H9 (cell line): ENCODE results near the gene CSRP3. TPM values are rescaled to one million over a fixed set of nuclear protein-coding genes. Genes with fewer than 3 reads are reported as not detected.

Experiments used
- DNase-seq: peaks from one replicate; pipeline ENCODE4 v3.0.0-alpha.2; 2017
- H2AFZ ChIP-seq: one replicate; pipeline ENCODE4 v1.6.1; 2013; ENCODE audit warnings: mild to moderate bottlenecking, low read length, control low read depth, moderate library complexity
- H2AK5ac ChIP-seq: 2 replicates; pipeline ENCODE4 v1.6.1; 2013; ENCODE audit warnings: low read length, control low read depth, mixed read lengths; ENCODE audit not compliant: insufficient read length
- H2BK120ac ChIP-seq: one replicate; pipeline ENCODE4 v1.6.1; 2013; ENCODE audit warnings: low read depth, mild to moderate bottlenecking, low read length, control low read depth, inconsistent platforms; ENCODE audit not compliant: poor library complexity, severe bottlenecking
- H2BK12ac ChIP-seq: 2 replicates; pipeline ENCODE4 v1.6.1; 2013; ENCODE audit warnings: low read length, control low read depth, mixed read lengths, low read depth; ENCODE audit not compliant: insufficient read length
- H2BK15ac ChIP-seq: 2 replicates; pipeline ENCODE4 v1.6.1; 2013; ENCODE audit warnings: low read depth, low read length, control low read depth
- H2BK20ac ChIP-seq: one replicate; pipeline ENCODE4 v1.6.1; 2013; ENCODE audit warnings: low read depth, mild to moderate bottlenecking, low read length, control low read depth, inconsistent platforms; ENCODE audit not compliant: poor library complexity, severe bottlenecking
- H2BK5ac ChIP-seq: 2 replicates; pipeline ENCODE4 v1.6.1; 2013; ENCODE audit warnings: low read length, control low read depth, mixed read lengths; ENCODE audit not compliant: insufficient read length
- H3K14ac ChIP-seq: 2 replicates; pipeline ENCODE4 v1.6.1; 2013; ENCODE audit warnings: low read length, control low read depth; ENCODE audit not compliant: insufficient read depth
- H3K18ac ChIP-seq: 2 replicates; pipeline ENCODE4 v1.6.1; 2013; ENCODE audit warnings: low read depth, mild to moderate bottlenecking, mixed read lengths, low read length, control low read depth; ENCODE audit not compliant: insufficient read length
- H3K23ac ChIP-seq: 2 replicates; pipeline ENCODE4 v1.6.1; 2013; ENCODE audit warnings: low read length, control low read depth, mixed read lengths, low read depth; ENCODE audit not compliant: insufficient read length
- H3K23me2 ChIP-seq: 2 replicates; pipeline ENCODE4 v1.6.1; 2013; ENCODE audit warnings: low read depth, mild to moderate bottlenecking, mixed read lengths, low read length, control low read depth; ENCODE audit not compliant: insufficient read length, poor library complexity, severe bottlenecking
- H3K27ac ChIP-seq: 2 replicates; pipeline ENCODE4 v1.5.1; 2013; ENCODE audit warnings: low read length, control low read depth, mixed read lengths, low read depth; ENCODE audit not compliant: insufficient read length
- H3K27me3 ChIP-seq: 2 replicates; pipeline ENCODE4 v1.6.1; 2013; ENCODE audit warnings: low read length, control low read depth, inconsistent platforms; ENCODE audit not compliant: insufficient read depth
- H3K4ac ChIP-seq: 2 replicates; pipeline ENCODE4 v1.6.1; 2013; ENCODE audit warnings: low read depth, mild to moderate bottlenecking, control low read depth, inconsistent platforms, low read length, moderate library complexity
- H3K4me1 ChIP-seq: 2 replicates; pipeline ENCODE4 v1.6.1; 2013; ENCODE audit warnings: low read length, control low read depth, inconsistent platforms; ENCODE audit not compliant: insufficient read depth
- H3K4me2 ChIP-seq: 2 replicates; pipeline ENCODE4 v1.6.1; 2013; ENCODE audit warnings: low read length, control low read depth, mixed read lengths; ENCODE audit not compliant: insufficient read length, insufficient read depth
- H3K56ac ChIP-seq: 2 replicates; pipeline ENCODE4 v1.6.1; 2013; ENCODE audit warnings: low read depth, mild to moderate bottlenecking, mixed read lengths, low read length, control low read depth; ENCODE audit not compliant: insufficient read length
- H3K79me1 ChIP-seq: 2 replicates; pipeline ENCODE4 v1.6.1; 2013; ENCODE audit warnings: low read depth, mild to moderate bottlenecking, moderate library complexity, low read length, control low read depth, inconsistent platforms; ENCODE audit not compliant: insufficient read depth, poor library complexity, severe bottlenecking
- H3K79me2 ChIP-seq: 2 replicates; pipeline ENCODE4 v1.6.1; 2013; ENCODE audit warnings: low read length, control low read depth, inconsistent platforms; ENCODE audit not compliant: insufficient read depth
- H3K9ac ChIP-seq: 2 replicates; pipeline ENCODE4 v1.6.1; 2013; ENCODE audit warnings: low read length, control low read depth, mixed read lengths; ENCODE audit not compliant: insufficient read length; ENCODE audit errors: extremely low read depth
- H3K9me3 ChIP-seq: one replicate; pipeline ENCODE4 v1.6.1; 2013; ENCODE audit warnings: low read depth, low read length, inconsistent platforms; ENCODE audit not compliant: control insufficient read depth
- H3T11ph ChIP-seq: one replicate; pipeline ENCODE4 v1.6.1; 2013; ENCODE audit warnings: mild to moderate bottlenecking, low read length, control low read depth, inconsistent platforms
- H4K20me1 ChIP-seq: one replicate; pipeline ENCODE4 v1.6.1; 2013; ENCODE audit not compliant: control insufficient read depth, insufficient read length, insufficient read depth
- H4K5ac ChIP-seq: 2 replicates; pipeline ENCODE4 v1.6.1; 2013; ENCODE audit warnings: low read depth, mild to moderate bottlenecking, mixed read lengths, low read length, control low read depth; ENCODE audit not compliant: insufficient read length
- H4K8ac ChIP-seq: replicated peaks from 2 replicates; pipeline ENCODE4 v1.6.1; 2013; ENCODE audit warnings: low read length, control low read depth, mixed read lengths, low read depth; ENCODE audit not compliant: insufficient read length
- H4K91ac ChIP-seq: 2 replicates; pipeline ENCODE4 v1.6.1; 2013; ENCODE audit warnings: low read depth, mild to moderate bottlenecking, moderate library complexity, mixed read lengths, low read length, control low read depth; ENCODE audit not compliant: insufficient read length
- H3K27ac Mint-ChIP-seq, 3 experiments: 2 replicates in 2 of 3; 3 replicates in 1 of 3; pipeline ENCODE4 v1.8.0; 2020 to 2021; ENCODE audit warnings: mixed read lengths in 3 of 3, mild to moderate bottlenecking in 1 of 3, moderate library complexity in 1 of 3
- H3K27me3 Mint-ChIP-seq: 2 replicates; pipeline ENCODE4 v1.8.0; 2021; ENCODE audit warnings: low read depth, mild to moderate bottlenecking, moderate library complexity, mixed read lengths
- H3K36me3 Mint-ChIP-seq, 3 experiments: 2 replicates in 2 of 3; 3 replicates in 1 of 3; pipeline ENCODE4 v1.8.0; 2020 to 2021; ENCODE audit warnings: low read depth in 3 of 3, mixed read lengths in 3 of 3; ENCODE audit not compliant: insufficient read depth in 1 of 3
- H3K4me1 Mint-ChIP-seq, 2 experiments: 2 replicates each; pipeline ENCODE4 v1.8.0; 2020; ENCODE audit warnings: mixed read lengths in 2 of 2
- H3K4me3 Mint-ChIP-seq, 2 experiments: 2 replicates in 1 of 2; 3 replicates in 1 of 2; pipeline ENCODE4 v1.8.0; 2020 to 2021; ENCODE audit warnings: mild to moderate bottlenecking in 2 of 2, mixed read lengths in 2 of 2, moderate library complexity in 1 of 2
- H3K9me3 Mint-ChIP-seq, 2 experiments: 2 replicates in 1 of 2; 3 replicates in 1 of 2; pipeline ENCODE4 v1.8.0; 2020; ENCODE audit warnings: mild to moderate bottlenecking in 2 of 2, mixed read lengths in 2 of 2, moderate library complexity in 1 of 2
- WGBS: extraction: QIAGEN DNeasy Blood & Tissue Kit; methylation state at CpG from one replicate; pipeline ENCODE4 v1.1.7; 2013; ENCODE audit warnings: missing lambda C conversion rate, low lambda C conversion rate, mixed read lengths; ENCODE audit not compliant: insufficient read length; ENCODE audit errors: extremely low coverage; 5-methylcytosine and 5-hydroxymethylcytosine counted together
- total RNA-seq: library from RNA; stranded (reverse); gene quantifications from 2 replicates; pipeline ENCODE4 v1.2.1, GENCODE V29; 2021
- TF ChIP-seq, protein P1 (sequence below): fragments of 200-600 bp; sonication (generic); conservative IDR thresholded peaks from 3 replicates; pipeline ENCODE4 v1.8.0; 2021; ENCODE audit warnings: antibody characterized with exemption, mild to moderate bottlenecking

Gene CSRP3
- total RNA-seq, 1 experiment from 2014 or later, result not detected

DNA sequence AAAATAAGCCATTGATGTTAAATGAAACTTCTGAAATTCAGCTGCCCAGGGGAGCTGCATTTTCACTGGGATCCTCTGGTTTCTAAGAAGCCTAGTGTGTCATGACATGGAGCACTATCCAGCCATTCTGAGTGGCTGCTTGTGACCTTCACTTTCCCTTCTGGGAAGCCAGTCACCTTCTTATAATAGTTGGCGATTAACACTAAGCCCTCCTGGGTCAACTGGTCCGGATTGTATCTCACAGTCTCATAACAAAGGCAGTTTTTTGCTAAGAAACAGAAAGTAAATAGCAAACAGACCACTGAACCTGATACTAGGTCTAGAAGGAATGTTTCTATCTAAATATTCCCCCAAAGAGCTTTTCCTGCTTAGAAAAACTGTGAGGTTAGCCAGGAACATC, 7.9 kb downstream of the CSRP3 start:
- Histone ChIP-seq H3K27me3 (no peaks in the 10 kb centered on the region), H2AFZ (no peak overlapping the region), H3K14ac (no peak overlapping the region), H3K9me3 (no peaks in the 10 kb centered on the region), H4K8ac (no peak overlapping the region), H4K91ac (no peak overlapping the region), H3K4ac (no peak overlapping the region), H2BK120ac (no peak overlapping the region), H2BK15ac (no peak overlapping the region), H2BK12ac (no peak overlapping the region), H4K20me1 (no peaks in the 10 kb centered on the region), H2AK5ac (no peak overlapping the region), H3K27ac (no peak overlapping the region), H3T11ph (no peak overlapping the region), H2BK20ac (no peak overlapping the region), H3K9ac (no peak overlapping the region), H3K4me1 (no peaks in the 10 kb centered on the region), H3K18ac (no peak overlapping the region), H3K79me1 (no peaks in the 10 kb centered on the region), H4K5ac (no peak overlapping the region), H3K56ac (no peak overlapping the region), H3K4me2 (no peak overlapping the region), H3K79me2 (no peaks in the 10 kb centered on the region), H2BK5ac (no peak overlapping the region), H3K23ac (no peak overlapping the region), H3K23me2 (no peaks in the 10 kb centered on the region)
- Mint-ChIP-seq H3K27me3 (no peaks in the 10 kb centered on the region), H3K4me1 (no peaks in the 10 kb centered on the region), H3K27ac (no peak overlapping the region), H3K36me3 (no peaks in the 10 kb centered on the region), H3K9me3 (no peaks in the 10 kb centered on the region), H3K4me3 (no peak overlapping the region)
- no peak for DNase-seq
- TF ChIP-seq, protein P1, sequence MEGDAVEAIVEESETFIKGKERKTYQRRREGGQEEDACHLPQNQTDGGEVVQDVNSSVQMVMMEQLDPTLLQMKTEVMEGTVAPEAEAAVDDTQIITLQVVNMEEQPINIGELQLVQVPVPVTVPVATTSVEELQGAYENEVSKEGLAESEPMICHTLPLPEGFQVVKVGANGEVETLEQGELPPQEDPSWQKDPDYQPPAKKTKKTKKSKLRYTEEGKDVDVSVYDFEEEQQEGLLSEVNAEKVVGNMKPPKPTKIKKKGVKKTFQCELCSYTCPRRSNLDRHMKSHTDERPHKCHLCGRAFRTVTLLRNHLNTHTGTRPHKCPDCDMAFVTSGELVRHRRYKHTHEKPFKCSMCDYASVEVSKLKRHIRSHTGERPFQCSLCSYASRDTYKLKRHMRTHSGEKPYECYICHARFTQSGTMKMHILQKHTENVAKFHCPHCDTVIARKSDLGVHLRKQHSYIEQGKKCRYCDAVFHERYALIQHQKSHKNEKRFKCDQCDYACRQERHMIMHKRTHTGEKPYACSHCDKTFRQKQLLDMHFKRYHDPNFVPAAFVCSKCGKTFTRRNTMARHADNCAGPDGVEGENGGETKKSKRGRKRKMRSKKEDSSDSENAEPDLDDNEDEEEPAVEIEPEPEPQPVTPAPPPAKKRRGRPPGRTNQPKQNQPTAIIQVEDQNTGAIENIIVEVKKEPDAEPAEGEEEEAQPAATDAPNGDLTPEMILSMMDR, result no peak
- WGBS, result no CpG with 5 or more reads among the region's 2 CpGs
